CD4-positive, alpha-beta T cell treated with Interleukin-21 for 1 hour (primary cell): Measurements from ENCODE around the gene KLHL29.
A peak's percentile ranks its signal among the peaks of the same experiment; 100 is the strongest.
"Not testable (repeated sequence)": the region's sequence is repeated elsewhere in the genome, so short reads cannot be mapped to it uniquely, and the experiment has no call there.

Source experiments
- DNase-seq: peaks from one replicate; pipeline ENCODE4 v3.0.0-alpha.2; 2020

The KLHL29 gene

DNA sequence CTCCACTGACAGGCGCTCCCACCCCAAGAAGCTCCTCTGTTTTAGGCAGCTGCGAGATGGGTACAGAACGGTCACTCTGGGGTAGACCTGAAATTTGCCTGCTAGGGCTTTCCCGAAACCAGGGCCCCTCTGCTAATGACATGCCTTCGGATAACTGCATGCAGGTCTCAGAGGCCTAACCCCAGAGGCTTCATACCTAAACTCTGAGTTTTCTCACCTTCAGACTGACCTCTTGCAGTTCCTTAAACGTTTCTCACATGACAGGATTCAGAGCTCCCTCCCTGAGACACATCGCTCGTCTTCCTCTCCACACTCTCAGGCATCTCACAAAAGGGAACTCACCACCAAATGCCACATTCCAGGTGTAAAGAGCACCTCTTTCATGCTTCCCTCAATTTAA lies 11.3 kb upstream of the KLHL29 start:
- no peak for DNase-seq

DNA sequence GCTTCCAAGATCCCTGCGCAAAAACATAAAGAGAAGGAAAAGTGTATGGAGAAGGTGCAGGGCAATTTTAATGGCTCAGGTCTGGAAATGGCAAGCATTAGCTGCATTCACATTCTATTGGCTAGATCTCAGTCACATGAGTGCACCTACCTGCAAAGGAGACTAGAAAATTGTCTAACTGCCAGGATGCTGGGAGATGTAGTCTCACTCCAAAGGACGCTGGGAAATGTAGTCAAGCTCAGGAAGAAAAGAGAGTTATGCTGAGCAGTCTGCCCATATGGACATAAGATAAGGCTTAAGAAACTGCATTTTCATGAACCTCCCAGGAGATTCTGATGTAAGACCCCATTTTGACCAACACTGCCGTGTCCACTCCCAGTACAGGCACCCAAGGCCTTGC lies 9.5 kb upstream of the KLHL29 start:
- DNase-seq = peak; percentile 25

- no peak for DNase-seq
Measured at GRCh38 chr2:23376075-23376474, 8.9 kb upstream of the KLHL29 start.

GRCh38 chr2:23376972-23377371 lies 8.0 kb upstream of the KLHL29 start:
- DNase-seq = no peak

GRCh38 chr2:23377771-23378170 lies 7.2 kb upstream of the KLHL29 start:
- no peak for DNase-seq

DNA sequence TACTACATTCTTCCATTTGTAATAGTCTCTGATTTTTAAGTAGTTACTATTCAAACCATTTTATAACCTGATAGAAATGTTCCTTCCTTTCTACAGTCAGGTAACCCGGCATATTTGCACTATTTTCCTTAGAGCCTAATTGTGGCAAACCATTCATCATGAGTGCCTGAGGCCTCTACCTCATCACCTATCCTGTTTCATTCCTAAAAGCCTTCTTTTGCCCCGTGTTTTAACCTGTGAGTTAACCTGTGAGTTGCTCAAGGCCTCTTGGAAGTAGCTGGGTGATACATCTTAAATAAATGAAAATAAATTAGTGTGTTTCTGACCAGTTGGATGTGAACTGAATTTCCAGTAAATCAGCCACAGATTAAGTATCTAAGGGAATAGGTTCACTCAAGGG lies 6.5 kb upstream of the KLHL29 start:
- no peak for DNase-seq

GRCh38 chr2:23379220-23379695 lies 5.7 kb upstream of the KLHL29 start:
- no peak for DNase-seq

DNA sequence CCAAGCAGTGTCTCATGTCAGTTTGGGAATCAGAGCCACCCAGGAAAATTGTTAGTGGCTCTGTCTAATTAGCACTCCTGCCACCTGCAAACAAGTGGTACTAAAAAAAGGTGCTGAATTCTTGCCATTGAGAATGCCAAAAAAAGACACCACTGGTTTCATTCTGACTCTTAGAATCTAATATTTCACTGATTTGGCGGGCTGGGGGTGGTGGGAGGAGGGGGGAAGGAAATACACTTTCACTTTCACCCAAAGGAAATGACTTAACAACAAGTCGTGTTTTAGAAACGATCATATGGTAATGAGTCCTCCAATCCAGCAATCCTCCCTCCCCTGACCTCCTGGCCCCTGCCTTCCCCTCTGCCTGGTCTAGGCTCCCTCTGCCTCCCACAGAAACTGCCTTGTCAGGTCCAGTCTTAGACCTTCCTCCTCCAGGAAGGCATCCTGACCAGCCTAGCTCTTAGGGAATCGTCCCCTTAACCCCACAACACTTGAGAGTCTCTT lies 4.4 kb upstream of the KLHL29 start:
- DNase-seq = peak; percentile 45

GRCh38 chr2:23381084-23381483 lies 3.9 kb upstream of the KLHL29 start:
- DNase-seq = peak; percentile 23

DNA sequence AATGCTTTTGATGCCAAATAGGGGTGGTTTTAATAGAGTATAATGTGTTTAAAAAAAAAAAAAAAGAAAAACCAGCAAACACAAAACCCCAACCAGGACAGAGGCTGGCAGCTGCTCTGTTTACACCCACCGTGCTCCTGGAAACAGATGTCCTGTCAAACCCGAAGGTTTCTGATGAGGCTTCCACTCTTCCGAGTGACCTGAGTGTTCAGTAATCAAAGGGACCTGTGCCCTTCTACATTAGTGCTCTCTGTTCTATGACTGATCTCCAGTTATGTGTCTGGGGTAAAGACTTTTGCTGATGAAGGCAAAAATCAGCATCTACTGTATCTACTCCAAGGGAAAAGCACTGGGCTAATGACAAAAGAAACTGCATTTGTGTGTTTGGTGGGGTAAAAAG lies 3.5 kb upstream of the KLHL29 start:
- DNase-seq = no peak

- no peak for DNase-seq
Measured at GRCh38 chr2:23383100-23383499, 1.9 kb upstream of the KLHL29 start.

DNA sequence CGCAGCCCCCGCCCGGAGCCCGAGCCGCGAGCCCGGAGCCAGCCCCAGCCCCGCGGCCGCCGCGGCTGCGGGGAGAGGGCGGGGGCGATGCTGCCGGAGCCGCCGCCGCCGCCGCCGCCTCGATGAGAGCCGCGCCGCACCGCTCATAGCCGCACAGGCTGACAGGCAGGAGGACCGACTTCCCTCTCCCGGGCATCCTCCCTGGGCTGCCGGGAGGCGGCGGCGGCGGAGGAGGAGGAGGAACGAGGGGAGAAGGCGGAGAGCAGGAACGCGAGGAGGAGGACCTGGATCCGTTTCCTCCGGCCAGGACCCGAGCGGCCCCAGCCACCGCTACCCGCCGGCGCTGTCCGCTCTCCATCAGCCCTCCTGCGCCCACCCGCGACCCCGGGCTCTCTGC lies 370 bp downstream of the KLHL29 start:
- DNase-seq = peak; percentile 14

DNA sequence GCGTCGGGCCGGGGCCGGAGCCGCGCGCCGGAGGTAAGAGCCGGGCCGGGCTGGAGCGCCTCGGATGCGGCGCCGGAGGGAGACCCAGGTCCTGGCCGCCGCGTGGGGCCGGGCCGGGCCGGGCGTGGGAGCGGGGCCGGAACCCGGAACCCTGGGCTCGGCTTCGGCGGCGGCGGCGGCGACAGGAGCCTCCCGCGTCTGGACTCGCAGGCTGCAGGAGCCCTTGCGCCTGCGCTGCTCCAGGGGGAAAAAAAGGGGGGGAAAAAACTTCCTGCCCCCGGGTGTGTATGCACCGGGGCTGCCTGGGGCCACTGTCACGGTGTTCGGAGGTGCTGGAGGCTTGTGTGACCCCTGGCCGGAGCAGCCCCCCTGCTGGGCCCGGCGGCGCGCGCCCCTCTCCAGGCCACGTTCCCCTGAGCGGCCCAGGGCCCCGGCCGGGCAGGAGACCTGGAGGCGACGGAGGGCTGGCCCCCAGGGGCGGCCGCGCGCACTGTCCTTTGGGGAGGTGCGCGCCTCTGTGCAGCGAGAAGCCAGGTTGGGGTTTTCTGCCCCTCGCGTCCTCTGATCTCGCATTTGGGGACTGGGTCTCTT lies 864 bp downstream of the KLHL29 start:
- DNase-seq = no peak

- DNase-seq = no peak
Measured at GRCh38 chr2:23386339-23387220, 1.6 kb downstream of the KLHL29 start.

DNA sequence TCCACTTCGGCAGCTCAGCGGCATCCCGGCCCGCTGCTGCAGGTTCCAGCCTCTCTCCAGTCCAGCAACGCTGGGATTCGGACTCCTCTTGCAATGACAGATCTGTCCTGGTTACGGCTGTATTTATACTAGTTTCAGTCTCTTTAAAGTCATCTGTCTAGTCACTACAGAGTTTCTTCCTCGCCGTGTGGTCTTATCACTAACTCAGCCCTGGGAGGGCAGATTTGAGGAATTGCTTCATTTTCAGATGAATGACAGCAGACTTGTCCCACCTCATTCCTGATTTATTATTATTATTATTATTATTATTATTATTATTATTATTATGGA lies 2.2 kb downstream of the KLHL29 start:
- DNase-seq = no peak

- DNase-seq = no peak
Measured at GRCh38 chr2:23387845-23388244, 2.9 kb downstream of the KLHL29 start.

DNA sequence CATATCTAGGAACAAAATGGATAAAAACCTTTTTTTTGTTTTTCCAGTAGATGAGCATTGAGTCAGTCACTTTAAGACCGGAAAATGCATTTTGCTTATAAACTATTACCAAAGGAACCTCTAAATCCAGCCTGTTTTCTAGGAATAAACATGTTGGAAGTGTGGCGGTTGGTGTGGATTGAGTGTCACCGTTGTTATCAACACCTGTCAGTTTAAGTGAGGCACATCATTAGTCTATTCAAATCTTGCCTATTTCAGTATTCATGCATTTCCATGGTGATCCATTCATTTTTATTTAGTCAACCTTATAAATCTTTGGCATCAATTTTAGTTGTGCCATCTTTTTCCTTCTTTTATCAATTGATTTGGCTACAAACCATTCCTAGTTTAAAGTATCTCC lies 3.3 kb downstream of the KLHL29 start:
- no peak for DNase-seq

GRCh38 chr2:23388756-23389514 lies 4.0 kb downstream of the KLHL29 start:
- DNase-seq = no peak

DNA sequence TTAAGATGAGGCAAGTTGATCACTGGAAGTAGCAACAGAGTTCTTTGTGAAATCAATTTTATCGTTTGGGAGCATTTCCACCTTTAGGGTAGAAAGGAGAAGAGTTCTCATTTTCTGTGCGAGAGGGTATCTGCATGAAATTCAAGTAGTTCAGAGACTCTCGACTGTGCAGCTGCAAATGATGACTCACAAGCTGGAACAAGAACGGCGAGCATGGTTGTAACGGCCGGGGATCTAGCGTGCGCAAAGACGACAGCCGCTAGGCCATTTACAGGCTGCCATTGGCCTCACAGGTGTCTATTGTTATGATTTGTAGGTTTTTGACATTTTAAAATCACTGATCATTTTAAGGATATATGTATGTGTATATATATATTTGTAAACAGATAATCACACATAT lies 5.2 kb downstream of the KLHL29 start:
- DNase-seq = no peak

- DNase-seq = not testable (repeated sequence)
Measured at GRCh38 chr2:23391237-23391736, 6.3 kb downstream of the KLHL29 start.

- no peak for DNase-seq
Measured at GRCh38 chr2:23393722-23394121, 8.7 kb downstream of the KLHL29 start.

GRCh38 chr2:23394700-23395099 lies 9.7 kb downstream of the KLHL29 start:
- no peak for DNase-seq

DNA sequence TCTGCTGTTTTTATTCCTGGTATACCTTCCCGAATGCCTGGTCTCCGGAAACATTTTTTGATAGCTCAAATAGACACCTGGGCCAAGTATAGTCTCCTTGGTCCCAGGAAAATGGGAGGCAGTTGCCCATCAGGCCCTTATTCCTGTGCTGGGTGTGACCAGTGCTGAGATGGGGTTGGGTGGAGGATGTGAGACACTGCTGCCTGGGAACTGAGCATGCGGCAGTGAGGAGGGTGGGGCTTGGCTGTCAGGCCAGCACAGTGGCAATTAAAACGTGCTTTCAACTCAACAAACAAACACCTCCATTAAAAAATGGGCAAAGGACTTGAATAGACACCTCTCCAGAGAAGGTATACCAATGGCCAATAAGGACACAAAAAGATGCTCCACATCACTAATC lies 12.5 kb downstream of the KLHL29 start:
- DNase-seq = no peak
